Adrenal gland (tissue), 12 donors: ENCODE measurements around the gene GRPEL1. TPM values are rescaled to one million over a fixed set of nuclear protein-coding genes. Genes with fewer than 3 reads are reported as not detected.
"Not testable (repeated sequence)": the region's sequence is repeated elsewhere in the genome, so short reads cannot be mapped to it uniquely, and the experiment has no call there.

Source experiments
- DNase-seq, 7 donors: peaks; one replicate each; pipeline ENCODE4 v3.0.0-alpha.2; 2019 to 2020
- H3K27ac ChIP-seq, 5 donors: fragments of 200-600 bp; sonication (generic) in 4 of 5; 1 replicate in 3 of 5; 2 replicates in 2 of 5; pipeline versions ENCODE4 v1.5.1 to v1.8.0; 2016 to 2020; ENCODE audit warnings: mild to moderate bottlenecking in 1 of 5
- H3K27me3 ChIP-seq: fragments of 200-600 bp; 2 replicates; pipeline ENCODE4 v1.8.0; 2021
- H3K36me3 ChIP-seq, 2 donors: fragments of 200-600 bp; replicated peaks in 1 of 2; 1 replicate in 1 of 2; 2 replicates in 1 of 2; pipeline versions ENCODE4 v1.5.1 to v1.8.0; 2018 to 2022
- H3K4me1 ChIP-seq, 2 donors: fragments of 200-600 bp; replicated peaks in 1 of 2; 1 replicate in 1 of 2; 2 replicates in 1 of 2; pipeline versions ENCODE4 v1.5.1 to v1.8.0; 2018 to 2021
- H3K4me3 ChIP-seq, 4 donors: fragments of 200-600 bp; sonication (generic) in 3 of 4; one replicate each; pipeline ENCODE4 v1.5.1; 2016 to 2018
- H3K9me3 ChIP-seq, 3 donors: fragments of 200-600 bp; sonication (generic) in 1 of 3; replicated peaks in 1 of 3; 1 replicate in 2 of 3; 2 replicates in 1 of 3; pipeline versions ENCODE4 v1.5.1 to v1.8.0; 2016 to 2021
- POLR2A ChIP-seq, 2 donors: fragments of 450-650 bp; IDR thresholded peaks; one replicate each; pipeline ENCODE4 v1.6.1; 2017; ENCODE audit warnings: antibody characterized with exemption in 2 of 2, mild to moderate bottlenecking in 2 of 2, moderate library complexity in 1 of 2
- WGBS, 4 donors: extraction: QIAGEN DNeasy Blood & Tissue Kit in 2 of 4; methylation state at CpG; one replicate each; pipeline versions ENCODE4 v1.1.5 to v1.1.7; 2013 to 2017; 5-methylcytosine and 5-hydroxymethylcytosine counted together
- intact Hi-C, 2 donors: fragments of 100-400 bp; cut with DNase I; formaldehyde crosslinking; loops; one replicate each; pipeline versions ENCODE4 v1.14.1 to v1.15.0; 2022 to 2023
- polyA plus RNA-seq, 3 donors: library from polyadenylated mRNA; stranded (reverse); fragments of 200-250 nt in 2 of 3; fragments of 350-450 nt in 1 of 3; fragmentation: Illumina TruSeq in 1 of 3; extraction: RNeasy Lipid Tissue Mini Kit (QIAGEN cat#74804) in 1 of 3; gene quantifications; one replicate each; pipeline ENCODE4 v1.2.3, GENCODE V29; 2013 to 2014
- total RNA-seq, 9 donors: library from RNA; depleted of rRNA in 4 of 9; stranded (reverse); fragments of >200 nt in 4 of 9; fragments of 120-200 nt in 1 of 9; fragmentation: NEBNext Ultra II Directional in 1 of 9; extraction: Animal tissue kit (Norgen Biotek cat#: 25700) in 1 of 9; gene quantifications; one replicate each; pipeline versions ENCODE4 v1.1.0 to v1.2.4, GENCODE V29; 2013 to 2023
- TF ChIP-seq, protein P1 (sequence below), 6 experiments: fragments of 450-650 bp in 4 of 6; fragments of 200-600 bp in 2 of 6; sonication (generic) in 1 of 6; IDR thresholded peaks; 1 replicate in 5 of 6; 2 replicates in 1 of 6; pipeline versions ENCODE4 v1.5.1 to v1.8.0; 2016 to 2021; ENCODE audit warnings: antibody characterized with exemption in 6 of 6, mild to moderate bottlenecking in 2 of 6, moderate library complexity in 1 of 6
- donor health status: healthy with polysubstance abuse.
- donor health status: Bipolar disorder and iron deficiency.
- donor health status: DM: yes; HTN: yes; CAD: no.
- donor health status: DM: no; HTN: no; CAD: no.
- donor health status: DM: no; HTN: no; CAD: no.
- donor health status: DM: yes; HTN: yes; CAD: no.

The GRPEL1 gene
- total and polyA plus RNA-seq, 12 donors, result 35.8 to 439 (median 80.0) TPM

DNA sequence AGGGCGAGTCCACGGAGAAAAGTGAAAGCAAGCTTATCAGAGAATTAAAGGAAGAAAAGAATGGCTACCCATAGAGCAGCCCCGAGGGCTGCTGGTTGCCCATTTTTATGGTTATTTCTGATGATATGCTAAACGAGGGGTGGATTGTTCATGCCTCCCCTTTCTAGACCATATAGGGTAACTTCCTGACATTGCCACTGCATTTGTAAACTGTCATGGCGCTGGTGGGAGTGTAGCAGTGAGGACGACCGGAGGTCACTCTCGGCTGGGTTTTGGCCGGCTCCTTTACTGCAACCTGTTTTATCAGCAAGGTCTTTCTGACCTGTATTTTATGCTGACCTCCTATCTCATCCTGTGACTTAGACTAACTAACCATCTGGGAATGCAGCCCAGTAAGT is 16.7 kb upstream of the GRPEL1 start:
- WGBS, 4 donors, result 19 to 32% (median 24%) methylated on average over 9 of the region's 9 CpGs
- peak in 1 of 2 donors; percentile 60 for TF ChIP-seq POLR2A (IDR thresholded peaks at IDR 0.05)
- peak overlapping the region in 1 of 4 donors; percentile 48 for H3K4me3 ChIP-seq
- H3K4me1 ChIP-seq, result peaks cover 8 to 13% of the 10 kb centered on the region in 2 donors
- H3K27me3 ChIP-seq, H3K36me3 ChIP-seq, intact Hi-C loops: not testable (repeated sequence)
- DNase-seq, result peak in 6 of 7 donors; percentile 54 to 81 (median 71)
- peaks cover 0 to 13% (median 0%) of the 10 kb centered on the region in 3 donors for H3K9me3 ChIP-seq
- peak overlapping the region in 3 of 5 donors; percentile 2 to 61 (median 5) for H3K27ac ChIP-seq

DNA sequence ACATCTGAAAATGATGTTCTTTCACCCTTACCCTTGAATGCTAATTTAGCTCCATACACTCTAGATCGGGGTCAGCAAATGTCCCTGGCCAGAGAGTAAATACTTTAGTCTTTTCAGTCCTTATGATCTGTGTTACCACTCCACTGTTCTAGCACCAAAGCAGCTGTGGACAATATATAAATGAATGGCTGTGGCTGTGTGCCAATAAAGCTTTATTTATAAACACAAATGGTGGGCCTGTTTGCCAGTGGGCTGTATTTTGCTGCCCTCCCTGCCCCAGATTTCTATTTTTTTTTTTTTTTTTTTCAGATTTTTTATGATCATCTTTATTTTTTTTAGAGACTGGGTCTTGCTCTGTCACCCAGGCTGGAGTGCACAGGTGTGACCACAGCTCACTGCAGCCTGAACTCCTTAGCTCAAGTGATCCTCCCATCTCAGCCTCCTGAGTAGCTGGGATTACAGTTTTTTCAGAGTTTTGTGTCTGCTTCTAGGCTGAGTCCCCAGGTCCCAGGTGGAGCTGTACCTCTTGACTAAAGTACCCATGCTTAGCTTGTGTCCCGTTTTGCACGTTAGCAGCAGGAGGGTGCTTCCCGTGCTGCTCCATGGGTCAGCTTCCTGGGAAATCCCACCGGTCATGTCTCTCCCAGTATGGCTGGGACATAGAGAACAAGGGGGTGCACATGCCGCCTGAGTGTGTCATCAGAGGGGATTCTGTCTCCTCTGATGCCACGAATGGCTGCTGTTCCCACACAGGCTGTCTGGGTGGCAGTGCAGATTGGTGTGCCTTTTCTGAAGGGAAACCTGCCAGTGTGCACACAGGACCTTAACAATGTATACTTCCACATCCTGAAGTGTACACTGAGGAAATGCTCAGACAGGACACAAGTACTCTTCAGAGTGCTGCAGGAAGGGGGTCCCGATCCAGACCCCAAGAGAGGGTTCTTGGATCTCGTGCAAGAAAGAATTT is 16.0 kb upstream of the GRPEL1 start:
- intact Hi-C loops, result no loop called here
- Histone ChIP-seq H3K9me3 (peaks cover 0 to 13% (median 0%) of the 10 kb centered on the region in 3 donors), H3K4me1 (peaks cover 3 to 6% of the 10 kb centered on the region in 2 donors), H3K36me3 (no peaks in the 10 kb centered on the region), H3K4me3 (peak overlapping the region in 1 of 4 donors; percentile 48), H3K27me3 (no peaks in the 10 kb centered on the region), H3K27ac (peak overlapping the region in 3 of 5 donors; percentile 2 to 61 (median 5))
- 63 to 71% (median 67%) methylated on average over 7 to 9 of the region's 9 CpGs for WGBS, 4 donors
- TF ChIP-seq, protein P1, sequence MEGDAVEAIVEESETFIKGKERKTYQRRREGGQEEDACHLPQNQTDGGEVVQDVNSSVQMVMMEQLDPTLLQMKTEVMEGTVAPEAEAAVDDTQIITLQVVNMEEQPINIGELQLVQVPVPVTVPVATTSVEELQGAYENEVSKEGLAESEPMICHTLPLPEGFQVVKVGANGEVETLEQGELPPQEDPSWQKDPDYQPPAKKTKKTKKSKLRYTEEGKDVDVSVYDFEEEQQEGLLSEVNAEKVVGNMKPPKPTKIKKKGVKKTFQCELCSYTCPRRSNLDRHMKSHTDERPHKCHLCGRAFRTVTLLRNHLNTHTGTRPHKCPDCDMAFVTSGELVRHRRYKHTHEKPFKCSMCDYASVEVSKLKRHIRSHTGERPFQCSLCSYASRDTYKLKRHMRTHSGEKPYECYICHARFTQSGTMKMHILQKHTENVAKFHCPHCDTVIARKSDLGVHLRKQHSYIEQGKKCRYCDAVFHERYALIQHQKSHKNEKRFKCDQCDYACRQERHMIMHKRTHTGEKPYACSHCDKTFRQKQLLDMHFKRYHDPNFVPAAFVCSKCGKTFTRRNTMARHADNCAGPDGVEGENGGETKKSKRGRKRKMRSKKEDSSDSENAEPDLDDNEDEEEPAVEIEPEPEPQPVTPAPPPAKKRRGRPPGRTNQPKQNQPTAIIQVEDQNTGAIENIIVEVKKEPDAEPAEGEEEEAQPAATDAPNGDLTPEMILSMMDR (IDR thresholded peaks at IDR 0.05), result no peak
- peak in 1 of 7 donors; percentile 50 for DNase-seq

DNA sequence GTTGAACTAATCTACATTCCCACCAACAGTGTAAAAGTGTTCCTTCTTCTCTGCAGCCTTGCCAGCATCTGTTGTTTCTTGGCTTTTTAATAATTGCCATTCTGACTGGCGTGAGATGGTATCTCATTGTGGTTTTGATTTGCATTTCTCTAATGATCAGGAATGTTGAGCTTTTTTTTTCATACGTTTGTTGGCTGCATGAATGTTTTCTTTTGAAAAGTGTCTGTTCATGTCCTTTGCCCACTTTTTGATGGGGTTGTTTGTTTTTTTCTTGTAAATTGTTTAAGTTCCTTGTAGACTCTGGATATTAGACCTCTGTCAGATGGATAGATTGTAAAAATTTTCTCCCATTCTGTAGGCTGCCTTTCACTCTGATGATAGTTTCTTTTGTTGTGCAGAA is 12.0 kb upstream of the GRPEL1 start:
- WGBS, 4 donors, result 81 to 87% (median 84%) methylated on average over 2 of the region's 2 CpGs
- not testable (repeated sequence) for DNase-seq, H3K9me3 ChIP-seq, H3K27ac ChIP-seq, H3K4me3 ChIP-seq, H3K4me1 ChIP-seq, H3K27me3 ChIP-seq, H3K36me3 ChIP-seq
- intact Hi-C loops, result loop anchor here (5.0 to 10.0 kb wide), 3 partner anchors 105 to 358 kb away; partner anchors contain the start of gene TBC1D14 (in 2 of the 2)

DNA sequence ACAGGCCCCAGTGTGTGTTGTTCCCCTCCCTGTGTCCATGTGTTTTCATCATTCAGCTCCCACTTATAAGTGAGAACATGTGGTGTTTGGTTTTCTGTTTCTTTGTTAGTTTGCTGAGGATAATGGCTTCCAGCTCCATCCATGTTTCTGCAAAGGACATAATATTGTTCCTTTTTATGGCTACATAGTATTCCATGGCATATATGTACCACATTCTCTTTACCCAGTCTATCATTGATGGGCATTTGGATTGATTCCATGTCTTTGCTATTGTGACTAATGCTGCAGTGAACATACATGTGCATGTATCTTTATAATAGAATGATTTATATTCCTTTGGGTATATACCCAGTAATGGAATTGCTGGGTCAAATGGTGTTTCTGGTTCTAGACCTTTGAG is 11.6 kb upstream of the GRPEL1 start:
- intact Hi-C loops, result loop anchor here (5.0 to 10.0 kb wide), 3 partner anchors 105 to 357 kb away; partner anchors contain the start of gene TBC1D14 (in 2 of the 2)
- not testable (repeated sequence) for H3K4me3 ChIP-seq, H3K27ac ChIP-seq, H3K27me3 ChIP-seq, H3K4me1 ChIP-seq, H3K9me3 ChIP-seq, H3K36me3 ChIP-seq, DNase-seq

DNA sequence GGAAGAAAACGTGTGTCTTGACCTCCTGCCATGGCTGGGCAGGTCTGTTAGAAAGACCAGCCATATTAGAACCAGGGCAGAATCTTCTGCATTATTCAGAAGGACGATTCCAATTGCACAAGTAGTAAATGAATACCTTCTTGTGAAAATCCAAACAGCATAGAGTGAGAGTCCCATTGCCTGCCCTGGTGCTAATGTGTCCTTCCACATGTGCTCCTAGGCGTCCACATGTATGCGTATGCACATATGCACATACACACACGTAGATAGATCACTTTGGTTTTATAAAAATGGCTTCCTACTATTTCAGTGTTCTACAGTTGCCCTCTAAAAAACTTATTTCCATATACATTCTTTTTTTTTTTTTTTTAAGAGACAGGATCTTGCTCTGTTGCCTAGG is 10.2 kb upstream of the GRPEL1 start:
- WGBS, 4 donors, result 83 to 87% (median 85%) methylated on average over 5 of the region's 5 CpGs
- Histone ChIP-seq H3K4me1 (no peaks in the 10 kb centered on the region), H3K27ac (no peak overlapping the region), H3K9me3 (no peaks in the 10 kb centered on the region), H3K36me3 (no peaks in the 10 kb centered on the region), H3K4me3 (no peak overlapping the region), H3K27me3 (no peaks in the 10 kb centered on the region)
- intact Hi-C loops, result loop anchor here (5.0 to 10.0 kb wide), 3 partner anchors 103 to 356 kb away; partner anchors contain the start of gene TBC1D14 (in 2 of the 2)
- TF ChIP-seq, protein P1 (IDR thresholded peaks at IDR 0.05), result no peak
- no peak for TF ChIP-seq POLR2A (IDR thresholded peaks at IDR 0.05)
- peak in 1 of 7 donors; percentile 18 for DNase-seq
